Medulla oblongata (tissue), 1 donor: ENCODE results near the gene C2orf80.
"Not testable (repeated sequence)": the region's sequence is repeated elsewhere in the genome, so short reads cannot be mapped to it uniquely, and the experiment has no call there.

Source experiments
- DNase-seq: peaks from one replicate; pipeline ENCODE4 v3.0.0-alpha.2; 2015; ENCODE audit errors: extremely low spot score

Gene C2orf80

DNA sequence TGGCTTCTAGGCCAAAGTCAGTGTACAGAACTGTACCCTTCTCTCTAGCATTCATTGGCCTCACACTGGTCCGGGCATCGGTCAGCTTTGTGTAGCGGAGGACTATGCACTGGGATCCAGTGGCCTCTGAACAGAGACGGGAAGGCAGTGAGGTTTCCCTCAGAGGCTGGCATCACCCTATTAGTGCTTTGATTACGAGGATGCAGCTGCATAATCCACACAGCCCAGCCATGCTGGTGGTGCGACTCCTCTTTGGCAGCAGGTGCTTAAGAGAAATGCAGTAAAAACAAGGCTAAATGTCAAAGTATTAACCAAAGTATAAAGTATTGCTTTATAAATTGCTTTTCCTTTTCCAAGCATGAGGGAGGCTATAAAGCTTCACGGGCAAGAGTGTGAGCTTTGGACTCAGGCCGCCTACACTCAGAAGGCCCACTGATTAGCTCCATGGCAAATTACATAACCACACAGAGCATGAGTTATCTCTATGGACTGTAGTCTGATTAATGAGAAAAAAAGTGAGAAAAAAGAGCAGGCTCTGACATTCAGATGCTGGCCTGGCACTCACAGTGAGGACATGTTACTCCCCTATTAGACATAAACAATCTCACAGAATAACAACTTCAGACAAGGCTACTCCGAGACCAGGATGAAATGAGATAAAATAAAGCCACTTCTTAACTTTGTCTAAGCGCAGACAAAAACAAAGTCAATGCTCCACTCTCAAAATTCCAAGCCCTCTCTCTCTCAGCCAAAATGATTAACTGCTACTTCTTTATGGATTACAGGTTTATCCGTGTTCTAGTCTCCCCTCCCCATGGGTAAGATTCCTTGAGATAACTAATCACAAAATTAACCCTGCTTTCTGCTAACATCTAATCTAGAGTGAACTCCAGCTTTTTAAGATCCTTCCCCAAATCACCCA is 53.8 kb downstream of the C2orf80 start:
- DNase-seq: no peak

DNA sequence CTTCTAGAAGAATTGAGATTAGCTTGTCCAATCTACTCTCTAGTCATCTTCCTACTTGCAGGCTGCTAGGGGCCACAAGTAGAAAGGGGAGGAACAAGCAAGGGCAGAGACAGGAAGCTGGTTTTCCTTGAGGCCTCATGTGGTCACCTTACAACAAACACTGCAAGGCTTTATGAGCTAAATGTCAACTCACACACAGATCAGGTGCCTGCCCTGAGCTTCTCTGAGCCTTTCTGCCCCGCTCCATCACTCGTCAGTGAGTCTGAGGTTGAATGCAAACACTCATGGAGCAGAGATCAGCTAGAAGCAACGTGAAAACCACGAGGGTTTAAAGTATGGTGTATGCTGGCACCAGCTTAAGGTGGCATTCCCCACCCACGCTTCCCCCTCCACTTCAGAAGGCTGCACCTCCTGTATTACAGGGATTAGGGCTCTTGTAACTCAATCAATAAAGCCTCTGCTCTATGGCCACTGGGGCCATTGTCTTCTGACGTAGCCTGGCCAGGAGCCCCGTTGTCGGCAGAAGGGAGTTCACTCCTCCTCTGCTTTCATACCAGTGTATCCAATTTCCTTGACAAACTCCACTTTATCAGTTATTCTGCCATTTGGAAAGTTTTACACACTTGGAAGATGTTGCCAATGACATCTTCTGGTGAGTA is 54.8 kb downstream of the C2orf80 start:
- DNase-seq: no peak

DNA sequence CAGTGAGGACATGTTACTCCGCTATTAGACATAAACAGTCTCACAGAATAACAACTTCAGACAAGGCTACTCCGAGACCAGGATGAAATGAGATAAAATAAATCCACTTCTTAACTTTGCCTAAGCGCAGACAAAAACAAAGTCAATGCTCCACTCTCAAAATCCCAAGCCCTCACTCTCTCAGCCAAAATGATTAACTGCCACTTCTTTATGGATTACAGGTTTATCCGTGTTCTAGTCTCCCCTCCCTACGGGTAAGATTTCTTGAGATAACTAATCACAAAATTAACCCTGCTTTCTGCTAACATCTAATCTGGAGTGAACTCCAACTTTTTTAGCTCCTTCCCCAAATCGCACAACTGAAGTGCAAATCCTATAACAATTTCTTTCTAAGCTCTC is 59.1 kb downstream of the C2orf80 start:
- no peak for DNase-seq

DNA sequence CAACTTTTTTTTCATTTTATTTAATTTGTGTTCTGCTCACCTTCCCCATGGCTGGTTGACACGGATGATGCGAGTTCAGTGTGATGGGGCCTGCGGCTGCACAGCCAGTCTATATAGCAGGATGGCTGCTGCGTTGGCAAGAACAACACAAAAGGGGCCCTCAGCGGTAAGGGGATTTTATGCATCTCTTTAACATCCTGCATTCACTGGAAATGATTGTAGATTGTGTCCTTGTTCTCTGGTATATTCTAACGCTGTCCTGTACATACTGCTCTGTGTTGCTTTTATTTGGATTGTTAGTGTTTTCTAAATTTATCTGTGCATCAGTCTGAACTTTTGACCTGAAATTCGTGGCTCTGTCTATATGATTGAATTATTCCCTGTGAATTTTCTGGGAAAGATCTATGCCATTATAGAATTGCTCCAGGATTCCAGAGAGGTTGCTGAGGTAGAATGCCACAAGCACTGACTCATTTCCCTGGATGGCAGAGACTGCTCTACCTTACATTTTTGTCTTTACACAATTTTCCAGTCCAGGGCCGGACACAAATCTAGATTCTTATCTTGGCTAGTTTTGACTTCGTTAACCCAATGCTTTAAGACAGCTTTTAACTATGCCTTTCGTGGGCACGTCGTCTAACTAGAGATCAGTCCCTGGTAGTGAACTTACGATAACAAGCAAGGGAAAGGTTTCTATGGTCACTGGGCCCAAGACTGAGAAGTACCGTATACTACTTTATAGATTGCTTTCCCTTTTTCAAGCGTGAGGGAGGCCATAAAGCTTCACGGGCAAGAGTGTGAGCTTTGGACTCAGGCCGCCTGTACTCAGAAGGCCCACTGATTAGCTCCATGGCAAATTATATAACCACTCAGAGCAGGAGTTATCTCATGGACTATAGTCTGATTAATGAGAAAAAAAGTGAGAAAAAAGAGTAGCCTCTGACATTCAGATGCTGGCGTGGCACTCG is 59.8 kb downstream of the C2orf80 start, which contains the start of gene CRYGC:
Gene CRYGC (minus strand): TSS at position 85 of the 968 bp plus-strand sequence. CDS start 36 bp downstream, at position 49.
- DNase-seq: no peak

DNA sequence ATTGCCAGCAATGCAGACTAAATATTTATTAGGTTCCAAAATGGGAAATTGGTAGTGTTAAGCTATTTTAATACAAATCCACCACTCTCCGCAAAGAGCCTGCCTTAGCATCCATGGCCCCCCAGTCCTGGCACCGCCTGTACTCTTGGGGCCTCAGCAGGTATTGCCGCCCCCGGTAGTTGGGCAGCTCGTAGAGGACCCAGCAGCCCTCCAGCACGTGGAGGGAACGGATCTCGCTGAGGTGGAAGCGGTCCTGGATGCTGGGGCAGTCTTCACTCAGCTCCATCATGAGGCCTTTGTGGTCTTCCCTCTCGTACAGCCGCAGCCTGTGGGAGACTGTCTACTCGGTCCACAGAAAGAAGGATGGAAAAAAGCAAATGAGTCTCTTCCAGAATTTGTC is 61.7 kb downstream of the C2orf80 start:
- DNase-seq: no peak

DNA sequence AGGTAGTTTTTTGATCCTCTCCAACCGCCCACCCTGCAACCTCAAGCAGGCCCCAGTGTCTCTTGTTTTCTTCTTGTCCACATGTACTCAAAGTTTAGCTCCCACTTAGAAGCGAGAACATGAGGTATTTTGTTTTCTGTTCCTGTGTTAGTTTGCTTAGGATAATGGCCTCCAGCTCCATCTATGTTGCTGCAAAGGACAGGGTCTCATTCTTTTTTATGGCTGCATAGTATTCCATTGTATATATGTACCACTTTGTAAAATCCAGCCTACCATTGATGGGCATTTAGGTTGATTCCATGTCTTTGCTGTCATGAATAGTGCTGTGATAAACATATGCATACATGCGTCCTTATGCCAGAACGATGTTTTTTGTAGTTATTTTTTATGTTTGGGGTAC is 62.7 kb downstream of the C2orf80 start:
- DNase-seq: no peak

DNA sequence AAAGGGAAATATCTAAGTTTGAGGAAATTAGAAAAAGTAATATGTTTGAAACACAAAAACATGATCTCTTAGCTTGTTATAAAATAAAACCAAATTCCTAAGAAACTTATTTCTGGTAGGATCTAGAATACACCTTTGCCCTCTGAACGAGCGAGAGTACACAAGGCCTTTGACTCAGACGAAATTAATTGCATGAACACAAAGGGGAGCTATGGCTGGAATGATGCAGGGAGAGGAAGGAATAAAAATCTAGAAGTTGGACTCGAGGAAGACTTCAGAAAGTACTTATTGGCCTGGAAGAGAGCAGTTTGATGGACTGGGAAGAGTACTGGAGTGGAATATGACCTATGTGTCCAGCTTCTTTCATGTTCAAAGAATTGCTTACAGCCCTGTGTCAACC is 64.6 kb downstream of the C2orf80 start:
- no peak for DNase-seq

DNA sequence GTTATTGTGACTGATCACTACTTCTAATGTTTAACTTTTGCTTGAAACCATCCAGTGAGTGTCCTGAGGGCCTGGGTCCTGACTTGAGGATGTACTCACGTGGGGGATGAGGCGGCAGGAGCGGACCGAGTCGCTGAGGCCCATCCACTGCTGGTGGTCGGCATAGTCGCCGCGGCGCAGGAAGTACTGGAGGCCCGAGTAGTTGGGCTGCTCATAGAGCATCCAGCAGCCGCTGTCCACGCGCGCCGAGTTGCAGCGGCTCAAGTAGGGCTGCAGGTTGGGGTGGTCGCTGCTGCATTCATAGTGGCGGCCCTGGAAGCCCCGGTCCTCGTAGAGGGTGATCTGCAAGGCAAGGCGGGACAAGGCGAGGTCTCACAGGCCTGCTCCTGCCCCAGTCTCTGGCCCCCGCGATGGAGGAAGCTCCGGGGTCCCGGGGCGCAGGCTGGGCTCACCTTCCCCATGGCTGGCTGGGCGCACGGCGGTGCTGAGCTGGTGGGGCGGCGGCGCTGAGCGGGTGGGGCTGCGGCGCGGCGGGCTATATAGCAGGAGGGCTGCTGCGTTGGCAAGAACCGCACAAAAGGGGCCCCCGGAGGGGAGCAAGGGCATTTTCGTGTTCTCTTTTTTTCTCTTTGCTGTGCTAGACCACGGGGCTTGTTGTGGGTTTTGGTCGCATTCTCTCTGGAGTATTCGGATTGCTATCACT is 65.7 kb downstream of the C2orf80 start, which contains the start of gene CRYGD:
Gene CRYGD (minus strand): TSS at position 512 of the 703 bp plus-strand sequence. CDS start 51 bp downstream, at position 461.
- DNase-seq: not testable (repeated sequence)

DNA sequence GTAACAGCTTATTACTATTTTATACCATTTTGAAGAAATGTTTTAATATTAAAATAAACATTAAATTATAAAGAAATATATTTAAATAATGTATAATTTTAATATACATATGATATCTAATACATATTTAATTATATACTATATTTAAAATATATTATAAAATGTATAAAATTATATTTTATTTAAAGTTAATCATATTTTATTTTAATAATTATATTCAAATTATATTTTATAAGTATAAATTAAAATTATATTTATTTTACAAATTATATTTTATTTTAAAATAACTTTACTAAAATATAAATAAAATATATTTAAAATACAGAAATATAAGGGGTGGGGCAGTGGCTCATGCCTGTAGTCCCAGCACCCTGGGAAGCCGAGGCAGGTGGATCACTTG is 67.6 kb downstream of the C2orf80 start:
- DNase-seq: no peak

DNA sequence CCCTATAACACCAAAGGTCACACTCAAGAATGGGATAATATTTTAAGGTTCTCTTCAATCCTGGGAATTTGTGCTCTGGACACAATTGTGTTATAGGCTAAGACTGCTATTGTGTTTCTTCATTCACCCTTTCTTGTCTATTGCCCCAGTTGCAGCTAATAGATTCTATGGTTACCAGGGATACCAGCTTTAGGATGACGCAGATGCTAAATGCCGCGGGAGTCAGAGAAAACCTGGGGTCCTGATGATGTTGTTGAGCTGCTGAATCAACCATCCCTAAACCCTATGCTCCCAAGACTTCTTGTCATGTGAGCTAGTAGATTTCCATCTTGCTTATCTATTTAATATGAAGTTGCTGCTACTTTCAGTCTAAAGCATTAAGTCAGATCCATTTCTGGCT is 70.9 kb downstream of the C2orf80 start:
- DNase-seq: no peak

DNA sequence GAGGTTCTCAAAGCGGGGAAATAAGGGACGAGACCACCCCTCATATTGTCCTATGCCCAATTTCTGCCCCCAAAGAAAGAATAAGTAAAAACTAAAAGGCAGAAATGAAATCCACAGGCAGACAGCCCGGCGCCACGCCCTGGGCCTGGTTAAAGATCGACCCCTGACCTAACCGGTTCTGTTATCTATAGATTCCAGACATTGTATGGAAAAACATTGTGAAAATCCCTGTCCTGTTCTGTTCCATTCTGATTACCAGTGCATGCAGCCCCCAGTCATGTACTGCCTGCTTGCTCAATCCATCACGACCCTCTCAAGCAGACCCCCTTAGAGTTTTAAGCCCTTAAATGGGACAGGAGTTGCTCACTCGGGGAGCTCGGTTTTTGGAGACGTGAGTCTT is 72.4 kb downstream of the C2orf80 start:
- DNase-seq: not testable (repeated sequence)
